ENCODE results near the gene FUT3. TPM values are rescaled to one million over a fixed set of nuclear protein-coding genes. Genes with fewer than 3 reads are reported as not detected.

Gene FUT3
- polyA plus RNA-seq, 1 of the 3 experiments (the other 2 are of a cell fraction): not detected

DNA sequence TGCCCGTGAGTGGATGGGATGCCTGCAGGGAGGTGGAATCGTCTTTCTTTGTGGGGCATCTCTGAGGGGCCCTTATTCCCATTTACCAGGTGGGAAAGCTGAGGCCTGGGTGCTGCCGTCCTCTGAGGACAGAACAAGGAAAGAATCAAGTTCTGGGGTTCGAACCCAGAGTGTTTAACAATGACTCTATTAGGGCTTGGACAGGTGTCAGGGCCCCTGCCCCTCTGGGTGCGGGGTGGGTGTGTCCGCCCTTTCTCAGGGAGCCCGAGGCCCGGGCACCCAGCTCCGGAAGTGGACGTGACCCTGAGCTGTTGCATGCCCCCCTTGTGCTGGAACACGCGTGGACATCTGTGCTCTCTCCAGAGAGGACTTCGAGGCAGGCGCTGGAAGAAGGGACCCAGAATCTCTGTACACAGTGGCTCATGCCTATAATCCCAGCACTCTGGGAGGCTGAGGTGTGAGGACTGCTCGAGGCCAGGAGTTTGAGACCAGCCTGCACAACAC, 41.6 kb upstream of the FUT3 start:
- POLR2A ChIA-PET: no interaction called here

DNA sequence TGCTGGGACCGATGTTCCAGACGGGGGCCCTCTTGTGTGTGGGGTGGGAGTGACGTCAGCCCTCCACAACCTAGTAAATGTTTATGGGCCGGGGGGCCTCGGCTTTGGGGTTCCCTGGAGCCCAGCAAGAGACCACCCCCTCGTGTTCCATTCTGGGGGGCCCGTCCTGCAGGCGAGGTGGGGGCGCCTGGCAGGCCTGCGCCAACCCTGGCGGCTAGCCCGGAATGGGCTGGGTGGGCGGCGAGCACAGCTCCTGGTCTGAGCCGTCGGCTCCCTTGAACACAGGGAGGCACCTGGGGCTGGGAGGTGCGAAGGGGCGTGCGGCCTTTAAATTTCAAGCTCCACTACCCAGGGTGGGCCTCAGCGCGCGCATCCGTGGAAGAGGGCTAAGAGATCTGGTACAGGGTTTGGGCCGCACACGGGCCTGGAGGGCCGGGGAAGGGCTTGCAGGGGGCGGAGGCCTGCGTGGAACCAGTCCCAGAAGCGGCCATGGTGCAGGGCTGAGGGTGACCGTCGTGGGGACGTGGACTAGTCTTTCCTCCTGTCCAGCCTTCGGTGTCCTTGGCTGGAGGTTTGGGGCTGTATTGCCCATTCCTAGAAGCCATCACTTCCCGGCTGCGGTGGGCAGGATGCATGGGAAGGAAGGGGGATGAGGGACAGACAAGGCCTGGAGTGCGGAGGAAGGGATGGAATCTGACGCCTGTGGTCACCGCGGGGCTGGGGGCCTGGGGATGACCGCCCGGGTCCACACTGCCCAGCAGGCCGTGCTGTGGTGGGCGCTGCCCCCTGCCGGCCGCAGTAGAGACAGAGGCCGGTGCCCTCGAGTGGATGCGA, 40.9 kb upstream of the FUT3 start:
- no peaks in the 10 kb centered on the region for H3K27me3 ChIP-seq (ENCODE audit: insufficient read depth)
- no peak overlapping the region for H3K9ac ChIP-seq
- peaks cover 0 to 18% of the 10 kb centered on the region in 2 experiments for H3K36me3 ChIP-seq (replicated peaks in 1 of 2; ENCODE audit: control insufficient read depth in 1 of 2, insufficient read depth in 2 of 2, low read length in 1 of 2)
- peak; percentile 83 for DNase-seq
- no peaks in the 10 kb centered on the region for H3F3A ChIP-seq (replicated peaks; ENCODE audit: insufficient read depth)
- peaks cover 0 to 44% of the 10 kb centered on the region in 2 experiments; a peak in 1 of 4 replicates for H3K4me1 ChIP-seq (ENCODE audit: control insufficient read depth in 1 of 2, insufficient read depth in 2 of 2, low read depth in 1 of 2, low read length in 1 of 2)
- WGBS (ENCODE audit: low lambda C conversion rate): 66% methylated on average over 23 of the region's 48 CpGs
- no peaks in the 10 kb centered on the region for H4K20me1 ChIP-seq (ENCODE audit: insufficient read depth)
- no peaks in the 10 kb centered on the region for H3K9me2 ChIP-seq
- ChIA-PET POLR2A (no interaction called here), CTCF (interaction anchor here (1.0 to 4.6 kb wide), 13 partner anchors 8 to 130 kb away, joined by 3 to 73 read pairs (median 6); partner anchors contain the start of gene NRTN)
- H3K27ac ChIP-seq (ENCODE audit: low read depth in 2 of 2, low read length in 1 of 2): no peak overlapping the region; a peak in 1 of 4 replicates
- H3K4me3 ChIP-seq (ENCODE audit: low read depth in 2 of 2, low read length in 1 of 2): no peak overlapping the region; a peak in 1 of 4 replicates
- H3K79me2 ChIP-seq (ENCODE audit: insufficient read depth): no peaks in the 10 kb centered on the region
- H3K4me2 ChIP-seq: no peak overlapping the region
- H2AFZ ChIP-seq (ENCODE audit: low read depth): no peak overlapping the region
- H3K9me3 ChIP-seq: no peaks in the 10 kb centered on the region
- no peak for TF ChIP-seq TCF12 (IDR thresholded peaks at IDR 0.05)
- TF ChIP-seq, protein P1, sequence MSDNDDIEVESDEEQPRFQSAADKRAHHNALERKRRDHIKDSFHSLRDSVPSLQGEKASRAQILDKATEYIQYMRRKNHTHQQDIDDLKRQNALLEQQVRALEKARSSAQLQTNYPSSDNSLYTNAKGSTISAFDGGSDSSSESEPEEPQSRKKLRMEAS (IDR thresholded peaks at IDR 0.05; ENCODE audit: low read depth): no peak
- no peak for TF ChIP-seq NFIC (IDR thresholded peaks at IDR 0.05; ENCODE audit: borderline replicate concordance)
- no peak for TF ChIP-seq TEAD4 (IDR thresholded peaks at IDR 0.05; ENCODE audit: borderline replicate concordance, insufficient read depth)
- TF ChIP-seq, protein P2, sequence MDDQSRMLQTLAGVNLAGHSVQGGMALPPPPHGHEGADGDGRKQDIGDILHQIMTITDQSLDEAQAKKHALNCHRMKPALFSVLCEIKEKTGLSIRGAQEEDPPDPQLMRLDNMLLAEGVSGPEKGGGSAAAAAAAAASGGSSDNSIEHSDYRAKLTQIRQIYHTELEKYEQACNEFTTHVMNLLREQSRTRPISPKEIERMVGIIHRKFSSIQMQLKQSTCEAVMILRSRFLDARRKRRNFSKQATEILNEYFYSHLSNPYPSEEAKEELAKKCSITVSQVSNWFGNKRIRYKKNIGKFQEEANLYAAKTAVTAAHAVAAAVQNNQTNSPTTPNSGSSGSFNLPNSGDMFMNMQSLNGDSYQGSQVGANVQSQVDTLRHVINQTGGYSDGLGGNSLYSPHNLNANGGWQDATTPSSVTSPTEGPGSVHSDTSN (IDR thresholded peaks at IDR 0.05): no peak
- TF ChIP-seq SMC3 (IDR thresholded peaks at IDR 0.05; ENCODE audit: low read depth, low read length): peak; percentile 59
- no peak for TF ChIP-seq FOSL2 (IDR thresholded peaks at IDR 0.05; ENCODE audit: borderline replicate concordance, low read depth)
- TF ChIP-seq RFX5 (IDR thresholded peaks at IDR 0.05; ENCODE audit: low read length): no peak
- no peak for TF ChIP-seq POLR2AphosphoS5 (IDR thresholded peaks at IDR 0.05; ENCODE audit: low read depth, low read length)
- peak; percentile 70 for TF ChIP-seq RAD21 (IDR thresholded peaks at IDR 0.05; ENCODE audit: low read length)
- TF ChIP-seq, protein P3, sequence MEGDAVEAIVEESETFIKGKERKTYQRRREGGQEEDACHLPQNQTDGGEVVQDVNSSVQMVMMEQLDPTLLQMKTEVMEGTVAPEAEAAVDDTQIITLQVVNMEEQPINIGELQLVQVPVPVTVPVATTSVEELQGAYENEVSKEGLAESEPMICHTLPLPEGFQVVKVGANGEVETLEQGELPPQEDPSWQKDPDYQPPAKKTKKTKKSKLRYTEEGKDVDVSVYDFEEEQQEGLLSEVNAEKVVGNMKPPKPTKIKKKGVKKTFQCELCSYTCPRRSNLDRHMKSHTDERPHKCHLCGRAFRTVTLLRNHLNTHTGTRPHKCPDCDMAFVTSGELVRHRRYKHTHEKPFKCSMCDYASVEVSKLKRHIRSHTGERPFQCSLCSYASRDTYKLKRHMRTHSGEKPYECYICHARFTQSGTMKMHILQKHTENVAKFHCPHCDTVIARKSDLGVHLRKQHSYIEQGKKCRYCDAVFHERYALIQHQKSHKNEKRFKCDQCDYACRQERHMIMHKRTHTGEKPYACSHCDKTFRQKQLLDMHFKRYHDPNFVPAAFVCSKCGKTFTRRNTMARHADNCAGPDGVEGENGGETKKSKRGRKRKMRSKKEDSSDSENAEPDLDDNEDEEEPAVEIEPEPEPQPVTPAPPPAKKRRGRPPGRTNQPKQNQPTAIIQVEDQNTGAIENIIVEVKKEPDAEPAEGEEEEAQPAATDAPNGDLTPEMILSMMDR (IDR thresholded peaks at IDR 0.05): peak; percentile 70
- TF ChIP-seq MEF2A (IDR thresholded peaks at IDR 0.05; ENCODE audit: borderline replicate concordance, low read depth): no peak

More for the DNA sequence above, 41.6 kb upstream of the FUT3 start:
- Histone ChIP-seq H3K27ac (ENCODE audit: low read depth in 2 of 2, low read length in 1 of 2) (peak overlapping the region in 1 of 2 experiments; percentile 98; a peak in 1 of 4 replicates), H3K27me3 (ENCODE audit: insufficient read depth) (no peaks in the 10 kb centered on the region), H3K79me2 (ENCODE audit: insufficient read depth) (no peaks in the 10 kb centered on the region), H3K4me3 (ENCODE audit: low read depth in 2 of 2, low read length in 1 of 2) (no peak overlapping the region; a peak in 1 of 4 replicates), H3K9me2 (no peaks in the 10 kb centered on the region), H4K20me1 (ENCODE audit: insufficient read depth) (peaks cover 5% of the 10 kb centered on the region; the same call in 1 of the 2 replicates), H3K4me2 (no peak overlapping the region), H3K9ac (no peak overlapping the region), H3K4me1 (ENCODE audit: control insufficient read depth in 1 of 2, insufficient read depth in 2 of 2, low read depth in 1 of 2, low read length in 1 of 2) (peaks cover 0 to 44% of the 10 kb centered on the region in 2 experiments; a peak in 1 of 4 replicates), H2AFZ (ENCODE audit: low read depth) (no peak overlapping the region), H3K36me3 (replicated peaks in 1 of 2; ENCODE audit: control insufficient read depth in 1 of 2, insufficient read depth in 2 of 2, low read length in 1 of 2) (peaks cover 0 to 19% of the 10 kb centered on the region in 2 experiments), H3F3A (replicated peaks; ENCODE audit: insufficient read depth) (no peaks in the 10 kb centered on the region), H3K9me3 (no peaks in the 10 kb centered on the region)
- DNase-seq: no peak
- no peak for TF ChIP-seq EP300 (IDR thresholded peaks at IDR 0.05; ENCODE audit: borderline replicate concordance in 1 of 2, low read depth in 1 of 2, low read length in 1 of 2)
- TF ChIP-seq, protein P3 (IDR thresholded peaks at IDR 0.05): peak; percentile 4; the same call in 1 of the 2 replicates
- 66% methylated on average over 11 of the region's 15 CpGs for whole genome bisulfite sequencing (ENCODE audit: low lambda C conversion rate)
- CTCF ChIA-PET: interaction anchor here (0.7 to 4.6 kb wide), 21 partner anchors 9 to 130 kb away, joined by 3 to 73 read pairs (median 4); partner anchors contain the start of genes NRTN and VMAC
